PFSK-1 (cell line): ENCODE measurements around the gene DNER.

Experiments used
- FOXP2 ChIP-seq: optimal IDR thresholded peaks from 2 replicates; pipeline ENCODE3; 2011; ENCODE audit warnings: borderline replicate concordance, control low read depth, inconsistent platforms; ENCODE audit not compliant: insufficient read depth; ENCODE audit errors: extremely low read length, extremely low read depth
- POLR2AphosphoS5 ChIP-seq: IDR thresholded peaks from 2 replicates; pipeline ENCODE4 v1.6.1; 2012; ENCODE audit warnings: low read depth, mild to moderate bottlenecking, control low read depth, low read length, moderate library complexity
- REST ChIP-seq, 2 experiments: IDR thresholded peaks; 2 replicates each; pipeline versions ENCODE4 v1.6.1 to v1.8.0; 2011 to 2012; ENCODE audit warnings: low read depth in 2 of 2, low read length in 2 of 2, control low read depth in 1 of 2, inconsistent platforms in 1 of 2, mild to moderate bottlenecking in 1 of 2, moderate library complexity in 1 of 2; ENCODE audit not compliant: insufficient read depth in 1 of 2
- SIN3A ChIP-seq: IDR thresholded peaks from 2 replicates; pipeline ENCODE4 v1.6.1; 2012; ENCODE audit warnings: mild to moderate bottlenecking, low read length, moderate library complexity, borderline replicate concordance; ENCODE audit not compliant: insufficient read depth
- TAF1 ChIP-seq: IDR thresholded peaks from 2 replicates; pipeline ENCODE4 v1.6.1; 2012; ENCODE audit warnings: low read length, control low read depth, borderline replicate concordance; ENCODE audit not compliant: insufficient read depth

DNER gene

GRCh38 chr2:229733611-229734245 is 19.4 kb upstream of the DNER start:
- no peak for TF ChIP-seq SIN3A
- no peak for TF ChIP-seq POLR2AphosphoS5
- TF ChIP-seq TAF1 = no peak
- no peak for TF ChIP-seq REST (IDR thresholded peaks at IDR 0.05; ENCODE audit: insufficient read depth in 1 of 2, low read depth in 2 of 2, low read length in 2 of 2)
- TF ChIP-seq FOXP2 = no peak

- TF ChIP-seq SIN3A (no peak), TAF1 (no peak), FOXP2 (no peak), REST (IDR thresholded peaks at IDR 0.05; ENCODE audit: insufficient read depth in 1 of 2, low read depth in 2 of 2, low read length in 2 of 2) (no peak), POLR2AphosphoS5 (no peak)
Observed at GRCh38 chr2:229732897-229733296, 18.5 kb upstream of the DNER start.

- TF ChIP-seq FOXP2 (no peak), SIN3A (no peak), POLR2AphosphoS5 (no peak)
Observed at GRCh38 chr2:229731916-229732315, 17.6 kb upstream of the DNER start.

- TF ChIP-seq POLR2AphosphoS5 = no peak
- TF ChIP-seq REST (IDR thresholded peaks at IDR 0.05; ENCODE audit: insufficient read depth in 1 of 2, low read depth in 2 of 2, low read length in 2 of 2) = no peak
Observed at GRCh38 chr2:229731363-229731762, 17.0 kb upstream of the DNER start.

GRCh38 chr2:229728370-229728769 is 14.0 kb upstream of the DNER start:
- no peak for TF ChIP-seq TAF1
- TF ChIP-seq REST (IDR thresholded peaks at IDR 0.05; ENCODE audit: insufficient read depth in 1 of 2, low read depth in 2 of 2, low read length in 2 of 2) = no peak
- TF ChIP-seq SIN3A = no peak
- no peak for TF ChIP-seq POLR2AphosphoS5
- no peak for TF ChIP-seq FOXP2

- TF ChIP-seq POLR2AphosphoS5 = no peak
- TF ChIP-seq FOXP2 = no peak
- no peak for TF ChIP-seq TAF1
- no peak for TF ChIP-seq SIN3A
- TF ChIP-seq REST (IDR thresholded peaks at IDR 0.05; ENCODE audit: insufficient read depth in 1 of 2, low read depth in 2 of 2, low read length in 2 of 2) = no peak
Observed at GRCh38 chr2:229726643-229727042, 12.3 kb upstream of the DNER start.
